Stomach (tissue), 9 donors: ENCODE results near the gene GOLGA3. TPM values are rescaled to one million over a fixed set of nuclear protein-coding genes. Genes with fewer than 3 reads are reported as not detected.
"Not testable (repeated sequence)": the region's sequence is repeated elsewhere in the genome, so short reads cannot be mapped to it uniquely, and the experiment has no call there.

Experiments
- DNase-seq, 2 donors: peaks; one replicate each; pipeline versions ENCODE4 v3.0.0 to v3.0.0-alpha.2; 2013 to 2019
- H3K27ac ChIP-seq, 5 donors: fragments of 200-600 bp in 4 of 5; sonication (generic) in 4 of 5; one replicate each; pipeline ENCODE4 v1.5.1; 2013 to 2019; ENCODE audit warnings: mild to moderate bottlenecking in 1 of 5, moderate library complexity in 1 of 5
- H3K27me3 ChIP-seq, 3 donors: fragments of 200-600 bp; sonication (generic); one replicate each; pipeline ENCODE4 v1.5.1; 2017 to 2019; ENCODE audit warnings: mixed run types in 1 of 3
- H3K36me3 ChIP-seq, 4 donors: fragments of 200-600 bp; sonication (generic); 1 replicate in 3 of 4; 2 replicates in 1 of 4; pipeline ENCODE4 v1.5.1; 2016 to 2019
- H3K4me1 ChIP-seq, 4 donors: fragments of 200-600 bp; sonication (generic); one replicate each; pipeline ENCODE4 v1.5.1; 2016 to 2019
- H3K4me3 ChIP-seq, 4 donors: fragments of 200-600 bp; sonication (generic) in 3 of 4; one replicate each; pipeline ENCODE4 v1.5.1; 2016 to 2019; ENCODE audit warnings: mild to moderate bottlenecking in 1 of 4
- H3K9me3 ChIP-seq, 4 donors: fragments of 200-600 bp; sonication (generic); one replicate each; pipeline ENCODE4 v1.5.1; 2016 to 2019
- EP300 ChIP-seq: sonication (generic); formaldehyde crosslinking; IDR thresholded peaks from one replicate; pipeline ENCODE4 v1.6.1; 2017; ENCODE audit warnings: antibody characterized with exemption
- POLR2A ChIP-seq, 4 donors: fragments of 450-650 bp; IDR thresholded peaks; one replicate each; pipeline ENCODE4 v1.6.1; 2016; ENCODE audit warnings: antibody characterized with exemption in 4 of 4, control low read depth in 2 of 4, mild to moderate bottlenecking in 1 of 4, moderate library complexity in 1 of 4
- POLR2AphosphoS5 ChIP-seq, 3 donors: sonication (generic); formaldehyde crosslinking; IDR thresholded peaks; one replicate each; pipeline ENCODE4 v1.6.1; 2016; ENCODE audit warnings: antibody characterized with exemption in 3 of 3
- WGBS, 5 donors: extraction: QIAGEN DNeasy Blood & Tissue Kit in 3 of 5; methylation state at CpG; one replicate each; pipeline versions ENCODE4 v1.1.5 to v1.1.7; 2013 to 2018; 5-methylcytosine and 5-hydroxymethylcytosine counted together
- intact Hi-C: fragments of 100-400 bp; cut with DNase I; formaldehyde crosslinking; loops from one replicate; pipeline ENCODE4 v1.15.1; 2023; ENCODE audit warnings: low total_unique reads
- polyA plus RNA-seq, 3 donors: library from polyadenylated mRNA; stranded (reverse); fragments of 200-250 nt; gene quantifications; one replicate each; pipeline ENCODE4 v1.2.3, GENCODE V29; 2013
- total RNA-seq, 5 donors: library from RNA; depleted of rRNA; stranded (reverse); fragments of >200 nt; gene quantifications; one replicate each; pipeline versions ENCODE4 v1.1.0 to v1.2.3, GENCODE V29; 2014 to 2016
- TF ChIP-seq, protein P1 (sequence below), 7 experiments: fragments of 450-650 bp in 4 of 7; fragments of 200-600 bp in 3 of 7; sonication (generic) in 3 of 7; IDR thresholded peaks; one replicate each; pipeline ENCODE4 v1.5.1; 2016 to 2019; ENCODE audit warnings: antibody characterized with exemption in 7 of 7, control low read depth in 2 of 7, mild to moderate bottlenecking in 1 of 7
- donor health status: healthy with polysubstance abuse.
- donor health status: Bipolar disorder and iron deficiency.
- donor health status: healthy.

Gene GOLGA3
- total and polyA plus RNA-seq, 8 donors = 8.8 to 204 (median 55.3) TPM

DNA sequence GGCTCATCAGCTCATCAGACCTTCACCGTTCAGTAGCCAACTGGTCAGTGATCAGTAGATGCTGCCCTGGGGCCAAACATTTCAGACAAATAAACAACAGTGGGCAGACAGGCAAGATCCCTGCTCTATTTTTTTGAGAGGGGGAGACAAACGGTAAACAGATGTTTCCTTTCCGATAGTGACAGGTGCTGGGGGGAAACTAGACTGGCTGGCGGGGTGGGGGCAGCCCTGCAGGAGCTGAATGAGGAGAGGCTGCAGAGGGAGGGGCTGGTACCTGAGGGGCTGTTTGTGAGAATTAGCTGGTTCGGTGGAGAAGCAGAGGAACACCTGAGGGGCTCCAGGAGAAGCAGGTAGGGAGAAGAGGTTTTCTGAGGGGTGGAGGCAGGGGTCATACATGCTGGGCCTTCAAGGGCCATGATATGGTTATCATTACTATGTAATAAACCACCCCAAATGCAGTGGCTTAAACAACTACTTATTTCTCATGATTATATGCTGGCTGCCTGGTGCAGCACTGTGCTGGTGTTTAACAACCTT, 8.2 kb upstream of the GOLGA3 start:
- 71 to 85% (median 75%) methylated on average over 5 of the region's 5 CpGs for WGBS, 5 donors
- TF ChIP-seq, protein P1, sequence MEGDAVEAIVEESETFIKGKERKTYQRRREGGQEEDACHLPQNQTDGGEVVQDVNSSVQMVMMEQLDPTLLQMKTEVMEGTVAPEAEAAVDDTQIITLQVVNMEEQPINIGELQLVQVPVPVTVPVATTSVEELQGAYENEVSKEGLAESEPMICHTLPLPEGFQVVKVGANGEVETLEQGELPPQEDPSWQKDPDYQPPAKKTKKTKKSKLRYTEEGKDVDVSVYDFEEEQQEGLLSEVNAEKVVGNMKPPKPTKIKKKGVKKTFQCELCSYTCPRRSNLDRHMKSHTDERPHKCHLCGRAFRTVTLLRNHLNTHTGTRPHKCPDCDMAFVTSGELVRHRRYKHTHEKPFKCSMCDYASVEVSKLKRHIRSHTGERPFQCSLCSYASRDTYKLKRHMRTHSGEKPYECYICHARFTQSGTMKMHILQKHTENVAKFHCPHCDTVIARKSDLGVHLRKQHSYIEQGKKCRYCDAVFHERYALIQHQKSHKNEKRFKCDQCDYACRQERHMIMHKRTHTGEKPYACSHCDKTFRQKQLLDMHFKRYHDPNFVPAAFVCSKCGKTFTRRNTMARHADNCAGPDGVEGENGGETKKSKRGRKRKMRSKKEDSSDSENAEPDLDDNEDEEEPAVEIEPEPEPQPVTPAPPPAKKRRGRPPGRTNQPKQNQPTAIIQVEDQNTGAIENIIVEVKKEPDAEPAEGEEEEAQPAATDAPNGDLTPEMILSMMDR (IDR thresholded peaks at IDR 0.05) = no peak
- TF ChIP-seq POLR2AphosphoS5 (IDR thresholded peaks at IDR 0.05) = no peak
- peaks cover 20 to 79% (median 63%) of the 10 kb centered on the region in 4 donors for H3K36me3 ChIP-seq
- H3K4me1 ChIP-seq = peaks cover 0 to 17% (median 6%) of the 10 kb centered on the region in 4 donors
- H3K27ac ChIP-seq = peak overlapping the region in 1 of 5 donors; percentile 20
- no peaks in the 10 kb centered on the region for H3K27me3 ChIP-seq
- DNase-seq = no peak
- H3K9me3 ChIP-seq = no peaks in the 10 kb centered on the region
- intact Hi-C loops = no loop called here
- H3K4me3 ChIP-seq = no peak overlapping the region

DNA sequence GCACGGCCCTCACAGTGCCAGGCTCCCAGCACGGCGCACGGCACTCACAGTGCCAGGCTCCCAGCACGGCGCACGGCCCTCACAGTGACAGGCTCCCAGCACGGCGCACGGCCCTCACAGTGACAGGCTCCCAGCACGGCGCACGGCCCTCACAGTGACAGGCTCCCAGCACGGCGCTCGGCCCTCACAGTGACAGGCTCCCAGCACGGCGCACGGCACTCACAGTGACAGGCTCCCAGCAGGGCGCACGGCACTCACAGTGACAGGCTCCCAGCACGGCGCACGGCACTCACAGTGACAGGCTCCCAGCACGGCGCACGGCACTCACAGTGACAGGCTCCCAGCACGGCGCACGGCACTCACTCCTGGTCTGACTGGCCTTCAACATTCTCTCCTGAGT, 7.6 kb upstream of the GOLGA3 start:
- H3K27ac ChIP-seq, intact Hi-C loops, DNase-seq, H3K27me3 ChIP-seq, H3K4me3 ChIP-seq, H3K9me3 ChIP-seq: not testable (repeated sequence)
- H3K36me3 ChIP-seq = peaks cover 14 to 77% (median 58%) of the 10 kb centered on the region in 4 donors
- WGBS, 5 donors = 79 to 95% (median 85%) methylated on average over 6 to 26 of the region's 30 CpGs
- H3K4me1 ChIP-seq = peaks cover 0 to 17% (median 6%) of the 10 kb centered on the region in 4 donors

DNA sequence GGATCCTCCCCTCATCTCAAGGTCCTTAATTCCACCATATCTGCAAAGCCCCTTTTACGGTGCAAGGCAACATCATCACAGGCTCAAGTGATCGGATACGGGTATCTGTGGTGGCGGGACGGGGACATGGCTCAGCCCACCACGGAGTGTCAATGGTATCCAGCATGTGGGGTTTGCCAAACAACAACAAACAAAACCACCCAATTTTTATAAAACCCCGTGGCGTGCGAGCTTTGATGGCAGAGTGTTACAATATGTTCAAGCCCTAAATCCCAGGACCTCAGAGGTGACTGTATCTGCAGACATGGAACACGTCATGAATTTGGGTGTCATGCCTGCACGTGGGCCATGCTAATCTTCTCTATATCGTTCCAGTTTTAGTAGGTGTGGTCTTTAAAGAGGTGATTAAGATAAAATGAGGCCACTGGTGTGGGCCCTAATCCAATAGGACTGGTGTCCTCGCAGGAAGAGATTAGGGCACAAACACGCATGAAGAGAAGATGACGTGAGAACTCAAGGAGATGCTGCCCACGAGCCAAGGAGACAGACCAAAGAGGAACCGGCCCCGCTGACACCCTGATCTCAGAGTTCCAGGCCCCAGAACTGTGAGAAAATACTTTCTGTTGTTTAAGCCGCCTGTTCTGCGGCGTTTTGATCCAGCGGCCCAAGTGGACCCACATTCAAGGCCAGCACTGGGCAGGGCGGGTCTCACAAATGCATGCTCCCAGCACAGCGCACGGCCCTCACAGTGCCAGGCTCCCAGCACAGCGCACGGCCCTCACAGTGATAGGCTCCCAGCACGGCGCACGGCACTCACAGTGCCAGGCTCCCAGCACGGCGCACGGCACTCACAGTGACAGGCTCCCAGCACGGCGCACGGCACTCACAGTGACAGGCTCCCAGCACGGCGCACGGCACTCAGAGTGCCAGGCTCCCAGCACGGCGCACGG, 6.7 kb upstream of the GOLGA3 start:
- TF ChIP-seq POLR2A (IDR thresholded peaks at IDR 0.05) (no peak), EP300 (no peak), POLR2AphosphoS5 (IDR thresholded peaks at IDR 0.05) (no peak)
- TF ChIP-seq, protein P1 (IDR thresholded peaks at IDR 0.05) = no peak
- DNase-seq = no peak
- H3K36me3 ChIP-seq = peaks cover 9 to 68% (median 50%) of the 10 kb centered on the region in 4 donors
- no peaks in the 10 kb centered on the region for H3K27me3 ChIP-seq
- WGBS, 5 donors = 90 to 96% (median 90%) methylated on average over 28 to 42 of the region's 42 CpGs
- no peak overlapping the region for H3K27ac ChIP-seq
- H3K4me3 ChIP-seq = no peak overlapping the region
- H3K4me1 ChIP-seq = peaks cover 0 to 17% (median 6%) of the 10 kb centered on the region in 4 donors
- intact Hi-C loops = no loop called here
- no peaks in the 10 kb centered on the region for H3K9me3 ChIP-seq

DNA sequence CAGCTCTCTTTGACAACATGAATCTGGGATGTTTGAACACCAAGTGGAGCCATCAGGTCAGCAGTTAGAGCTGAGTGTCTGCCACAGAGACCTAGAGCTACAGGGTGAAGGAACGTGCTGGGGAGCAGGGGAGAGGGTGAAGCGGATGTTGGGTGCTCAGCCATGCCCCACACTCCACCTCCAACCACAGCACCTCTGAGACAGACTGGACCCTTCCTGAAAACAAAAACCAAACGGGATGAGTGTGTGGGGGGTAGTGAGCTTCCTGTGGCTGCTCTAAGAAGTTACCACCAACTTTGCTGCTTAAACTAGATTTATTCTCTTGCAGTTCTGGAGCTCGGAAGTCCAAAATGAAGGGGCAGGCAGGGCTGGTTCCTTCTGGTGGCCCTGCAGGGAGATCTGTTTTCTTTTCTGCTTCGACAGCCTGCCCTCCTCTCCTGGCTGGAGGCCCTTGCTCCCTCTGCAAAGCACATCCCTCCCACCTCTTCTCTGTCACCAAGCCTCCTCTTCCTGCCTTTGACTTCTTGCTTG, 5.6 kb upstream of the GOLGA3 start:
- no peak for DNase-seq
- Histone ChIP-seq H3K36me3 (peaks cover 5 to 59% (median 43%) of the 10 kb centered on the region in 4 donors), H3K4me1 (peaks cover 0 to 21% (median 8%) of the 10 kb centered on the region in 4 donors), H3K9me3 (no peaks in the 10 kb centered on the region), H3K27ac (no peak overlapping the region), H3K27me3 (no peaks in the 10 kb centered on the region), H3K4me3 (no peak overlapping the region)
- intact Hi-C loops = no loop called here
- 71 to 84% (median 80%) methylated on average over 5 of the region's 5 CpGs for WGBS, 5 donors
- no peak for TF ChIP-seq POLR2A (IDR thresholded peaks at IDR 0.05)
- no peak for TF ChIP-seq EP300
- TF ChIP-seq, protein P1 (IDR thresholded peaks at IDR 0.05) = no peak
- TF ChIP-seq POLR2AphosphoS5 (IDR thresholded peaks at IDR 0.05) = no peak
